Measurements from ENCODE around the gene DOCK2. TPM values are rescaled to one million over a fixed set of nuclear protein-coding genes. Genes with fewer than 3 reads are reported as not detected.

The DOCK2 gene
- total and polyA plus RNA-seq, 9 of the 15 experiments (the other 6 are each of a cell fraction or from before 2014, with no cell fraction given) = 4.5 to 42.6 (median 20.5) TPM

DNA sequence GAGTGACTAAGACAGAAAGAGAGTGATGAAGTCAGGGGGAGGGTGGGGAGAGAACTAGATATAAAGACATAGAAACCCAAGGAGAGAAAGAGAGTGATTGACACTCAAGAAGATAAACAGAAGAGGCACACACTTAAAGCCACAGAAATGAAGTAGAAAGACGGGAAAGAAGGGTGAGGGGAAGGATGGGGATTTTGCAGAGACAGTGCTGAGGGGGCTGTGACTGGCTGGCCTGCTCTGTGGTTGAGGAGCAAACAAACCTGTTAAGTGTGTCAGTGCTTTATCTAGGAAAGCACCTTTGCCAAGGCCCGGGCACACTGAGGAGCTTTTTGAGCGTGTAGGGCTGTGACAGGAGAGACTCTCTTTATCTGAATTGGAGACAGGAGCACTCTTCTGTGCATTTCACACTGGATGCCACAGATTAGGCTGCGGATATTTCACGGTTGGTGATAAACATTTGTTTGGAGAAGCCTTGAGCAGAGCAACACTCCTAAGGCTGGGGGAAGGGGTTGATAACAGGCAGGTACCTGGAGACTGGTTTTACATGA is 109.1 kb downstream of the DOCK2 start:
- peak overlapping the region; percentile 87 for H3K27ac ChIP-seq (ENCODE audit: extremely low read depth, low read depth, low read length)
- H3K4me3 ChIP-seq = no peak overlapping the region
- WGBS (ENCODE audit: insufficient coverage, low coverage, missing lambda C conversion rate) = 0% methylated on average over 5 of the region's 5 CpGs
- intact Hi-C loops (cut with micrococcal nuclease) = loop anchor here (1.0 kb wide), 2 partner anchors 44 to 57 kb away; no protein-coding TSS in a partner anchor
- H3K27me3 ChIP-seq (ENCODE audit: control insufficient read depth in 2 of 2, insufficient read depth in 2 of 2, low read length in 2 of 2) = no peaks in the 10 kb centered on the region
- ChIA-PET POLR2A (interaction anchor here (0.7 to 1.5 kb wide), 2 partner anchors 9 to 30 kb away, joined by 3 read pairs; no protein-coding TSS in a partner anchor), CTCF (ENCODE audit: low intra/inter-chr PET ratio) (no interaction called here)
- H3K4me2 ChIP-seq (ENCODE audit: insufficient read depth, low read length) = peak overlapping the region; percentile 67
- FAIRE-seq (peak; percentile 97), ATAC-seq (peak; percentile 87), DNase-seq (ENCODE audit: extremely low read depth in 1 of 4, low spot score in 3 of 4) (peak; percentile 52 to 92 (median 72))
- no peaks in the 10 kb centered on the region for H3K9me3 ChIP-seq (replicated peaks; ENCODE audit: control insufficient read depth, insufficient read depth, low read depth, low read length)
- in situ Hi-C loops (cut with MboI) = no loop called here
- no peaks in the 10 kb centered on the region for H4K20me1 ChIP-seq (replicated peaks; ENCODE audit: control insufficient read depth, insufficient read depth, low read length)
- H3K36me3 ChIP-seq (ENCODE audit: control insufficient read depth, insufficient read depth, low read length) = peaks cover 5% of the 10 kb centered on the region; the same call in 1 of the 3 replicates
- BruUV-seq (replicated peaks) = no TSS peak
- peak overlapping the region; percentile 83 for H2AFZ ChIP-seq (ENCODE audit: low read depth, low read length)
- H3K4me1 ChIP-seq (replicated peaks in 1 of 2; ENCODE audit: control insufficient read depth in 2 of 2, insufficient read depth in 2 of 2, low read length in 2 of 2) = peaks cover 14 to 38% of the 10 kb centered on the region in 2 experiments; a peak in 4 of 5 replicates
- no peaks in the 10 kb centered on the region for H3K9me1 ChIP-seq (ENCODE audit: control insufficient read depth, insufficient read depth, low read length)
- H3K79me2 ChIP-seq (ENCODE audit: control insufficient read depth, insufficient read depth, low read length) = no peaks in the 10 kb centered on the region
- H3K9ac ChIP-seq (ENCODE audit: insufficient read depth in 1 of 2, low read depth in 2 of 2, low read length in 2 of 2) = peak overlapping the region in 1 of 2 experiments; percentile 56; a peak in 2 of 4 replicates
- TF ChIP-seq SRSF7 (optimal IDR thresholded peaks at IDR 0.05; ENCODE audit: low read depth, low read length) = no peak
- TF ChIP-seq CBX5 (IDR thresholded peaks at IDR 0.05; ENCODE audit: borderline replicate concordance, low read depth) = no peak
- no peak for TF ChIP-seq MEF2D (tag; conservative IDR thresholded peaks at IDR 0.05; ENCODE audit: low read depth)
- peak; percentile 63 for TF ChIP-seq RNF2 (IDR thresholded peaks at IDR 0.05)
- peak; percentile 27; the same call in 1 of the 2 replicates for TF ChIP-seq ATF7 (IDR thresholded peaks at IDR 0.05)
- no peak for TF ChIP-seq ZNF592 (IDR thresholded peaks at IDR 0.05)
- no peak for TF ChIP-seq DIDO1 (tag; IDR thresholded peaks at IDR 0.05; ENCODE audit: low read depth)
- TF ChIP-seq ZFX (CRISPR knock-in tag; IDR thresholded peaks at IDR 0.05) = no peak
- TF ChIP-seq SMAD1 (IDR thresholded peaks at IDR 0.05; ENCODE audit: low read depth, low read length, partially characterized antibody) = no peak
- TF ChIP-seq POLR2AphosphoS5 (IDR thresholded peaks at IDR 0.05; ENCODE audit: control insufficient read depth, insufficient read depth, low read depth, low read length) = peak; percentile 92
- no peak for TF ChIP-seq SUPT5H (IDR thresholded peaks at IDR 0.05)
- TF ChIP-seq CBX1 (IDR thresholded peaks at IDR 0.05; ENCODE audit: low read depth) = no peak
- TF ChIP-seq, protein P1, sequence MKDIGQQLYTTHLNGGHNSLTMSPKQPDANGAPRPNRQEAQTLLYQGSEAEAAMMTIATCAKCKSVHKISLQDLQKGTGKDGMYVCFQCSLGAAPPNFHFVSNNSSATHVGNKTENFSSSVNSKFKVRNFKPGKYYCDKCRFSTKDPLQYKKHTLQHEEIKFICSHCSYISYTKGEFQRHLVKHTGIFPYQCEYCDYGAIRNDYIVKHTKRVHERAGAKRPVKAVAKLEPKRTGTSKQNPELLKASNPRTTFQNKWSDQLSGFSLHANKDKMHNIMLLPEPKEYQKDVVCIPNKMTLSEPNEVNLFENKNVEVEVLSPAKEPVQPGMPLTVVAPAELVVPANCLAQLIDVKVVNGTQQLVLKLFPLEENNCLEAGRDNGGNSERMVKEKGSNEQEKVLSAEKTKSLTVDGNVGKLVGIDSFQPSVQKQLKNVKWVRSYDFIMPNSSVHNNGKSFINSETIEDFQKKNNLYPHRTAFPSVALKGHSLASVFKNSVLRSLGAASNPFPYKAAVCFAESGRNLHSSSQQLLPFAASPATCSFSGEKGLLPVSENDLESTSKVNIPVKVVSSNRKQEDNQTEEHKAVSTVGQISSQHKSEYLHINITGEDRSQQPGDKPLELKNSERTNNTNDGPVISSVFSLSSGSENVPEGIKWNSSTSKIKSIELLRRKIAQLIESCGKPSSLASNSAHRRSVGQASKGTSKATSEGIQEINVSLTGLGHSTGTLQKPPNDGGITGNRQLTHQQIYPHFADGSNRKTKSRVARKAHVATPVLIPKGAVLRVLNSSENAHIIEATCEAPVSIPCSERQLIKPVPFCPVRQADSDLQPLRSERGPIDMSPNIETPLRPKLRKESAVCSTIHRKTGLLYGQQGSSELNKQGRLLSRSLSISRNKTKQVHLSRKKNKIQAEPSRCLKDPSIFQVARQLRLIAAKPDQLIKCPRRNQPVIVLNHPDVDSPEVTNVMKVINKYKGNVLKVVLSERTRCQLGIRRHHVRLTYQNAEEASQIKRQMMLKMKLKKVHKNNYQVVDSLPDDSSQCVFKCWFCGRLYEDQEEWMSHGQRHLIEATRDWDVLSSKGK (CRISPR knock-in tag; IDR thresholded peaks at IDR 0.05) = no peak
- no peak for TF ChIP-seq ZNF444 (CRISPR knock-in tag; IDR thresholded peaks at IDR 0.05)

All from K562 (cell line).